GM10266 (cell line): ENCODE results near the gene NFATC1.

ENCODE experiments used
- DNase-seq: peaks from one replicate; pipeline ENCODE4 v3.0.0; 2012; ENCODE audit errors: extremely low spot score
- TF ChIP-seq, protein P1 (sequence below): IDR thresholded peaks from 2 replicates; pipeline ENCODE4 v1.5.1; 2012; ENCODE audit warnings: mild to moderate bottlenecking, low read depth; ENCODE audit not compliant: control insufficient read depth, insufficient read depth; ENCODE audit errors: missing control alignments

NFATC1 gene

GRCh38 chr18:79440316-79441110, 44.8 kb downstream of the NFATC1 start:
- DNase-seq, result no peak
- TF ChIP-seq, protein P1, sequence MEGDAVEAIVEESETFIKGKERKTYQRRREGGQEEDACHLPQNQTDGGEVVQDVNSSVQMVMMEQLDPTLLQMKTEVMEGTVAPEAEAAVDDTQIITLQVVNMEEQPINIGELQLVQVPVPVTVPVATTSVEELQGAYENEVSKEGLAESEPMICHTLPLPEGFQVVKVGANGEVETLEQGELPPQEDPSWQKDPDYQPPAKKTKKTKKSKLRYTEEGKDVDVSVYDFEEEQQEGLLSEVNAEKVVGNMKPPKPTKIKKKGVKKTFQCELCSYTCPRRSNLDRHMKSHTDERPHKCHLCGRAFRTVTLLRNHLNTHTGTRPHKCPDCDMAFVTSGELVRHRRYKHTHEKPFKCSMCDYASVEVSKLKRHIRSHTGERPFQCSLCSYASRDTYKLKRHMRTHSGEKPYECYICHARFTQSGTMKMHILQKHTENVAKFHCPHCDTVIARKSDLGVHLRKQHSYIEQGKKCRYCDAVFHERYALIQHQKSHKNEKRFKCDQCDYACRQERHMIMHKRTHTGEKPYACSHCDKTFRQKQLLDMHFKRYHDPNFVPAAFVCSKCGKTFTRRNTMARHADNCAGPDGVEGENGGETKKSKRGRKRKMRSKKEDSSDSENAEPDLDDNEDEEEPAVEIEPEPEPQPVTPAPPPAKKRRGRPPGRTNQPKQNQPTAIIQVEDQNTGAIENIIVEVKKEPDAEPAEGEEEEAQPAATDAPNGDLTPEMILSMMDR, result no peak

DNA sequence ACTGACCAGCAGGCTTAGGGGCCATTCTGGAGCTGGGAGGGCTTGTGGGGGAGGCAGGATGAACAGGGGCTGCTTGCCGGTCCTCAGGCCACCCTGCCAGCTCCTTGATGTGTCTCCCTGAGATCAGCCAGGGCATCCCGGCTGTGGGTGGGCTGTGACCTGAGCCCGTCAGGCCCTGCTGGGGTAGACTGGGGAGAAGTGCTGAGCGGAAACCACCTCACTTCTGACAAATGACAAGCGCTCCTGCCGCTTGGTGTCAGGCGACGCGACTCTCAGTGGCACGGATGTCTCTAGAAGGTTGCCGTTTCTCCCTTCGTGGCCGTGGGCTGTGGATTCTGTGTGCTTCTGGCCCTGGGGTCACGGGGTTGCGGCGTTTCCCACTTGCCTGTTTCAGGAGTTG, 45.7 kb downstream of the NFATC1 start:
- no peak for DNase-seq
- TF ChIP-seq, protein P1, result no peak

- no peak for DNase-seq
- TF ChIP-seq, protein P1, result no peak
Observed at GRCh38 chr18:79442508-79443221, 46.9 kb downstream of the NFATC1 start.

DNA sequence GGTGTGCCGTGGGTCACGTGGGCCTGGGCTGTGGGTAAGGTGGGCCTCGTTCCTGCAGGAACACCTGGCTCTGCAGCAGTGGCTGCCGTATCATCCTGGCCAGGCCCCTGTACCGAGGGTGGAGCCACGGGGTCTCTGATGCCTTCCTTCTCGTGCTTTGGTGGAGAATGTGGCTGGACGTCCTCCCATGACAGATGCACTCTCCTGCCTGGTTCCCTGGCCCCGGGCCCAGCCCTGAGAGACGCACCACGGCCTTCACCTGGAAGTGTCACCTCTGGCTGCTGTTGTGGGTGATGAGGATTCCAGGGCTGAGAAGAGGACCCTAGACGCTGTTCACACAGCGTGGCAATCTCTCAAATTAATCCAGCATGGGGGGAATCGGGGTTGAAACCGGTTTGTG, 49.5 kb downstream of the NFATC1 start:
- TF ChIP-seq, protein P1, result no peak
- no peak for DNase-seq

DNA sequence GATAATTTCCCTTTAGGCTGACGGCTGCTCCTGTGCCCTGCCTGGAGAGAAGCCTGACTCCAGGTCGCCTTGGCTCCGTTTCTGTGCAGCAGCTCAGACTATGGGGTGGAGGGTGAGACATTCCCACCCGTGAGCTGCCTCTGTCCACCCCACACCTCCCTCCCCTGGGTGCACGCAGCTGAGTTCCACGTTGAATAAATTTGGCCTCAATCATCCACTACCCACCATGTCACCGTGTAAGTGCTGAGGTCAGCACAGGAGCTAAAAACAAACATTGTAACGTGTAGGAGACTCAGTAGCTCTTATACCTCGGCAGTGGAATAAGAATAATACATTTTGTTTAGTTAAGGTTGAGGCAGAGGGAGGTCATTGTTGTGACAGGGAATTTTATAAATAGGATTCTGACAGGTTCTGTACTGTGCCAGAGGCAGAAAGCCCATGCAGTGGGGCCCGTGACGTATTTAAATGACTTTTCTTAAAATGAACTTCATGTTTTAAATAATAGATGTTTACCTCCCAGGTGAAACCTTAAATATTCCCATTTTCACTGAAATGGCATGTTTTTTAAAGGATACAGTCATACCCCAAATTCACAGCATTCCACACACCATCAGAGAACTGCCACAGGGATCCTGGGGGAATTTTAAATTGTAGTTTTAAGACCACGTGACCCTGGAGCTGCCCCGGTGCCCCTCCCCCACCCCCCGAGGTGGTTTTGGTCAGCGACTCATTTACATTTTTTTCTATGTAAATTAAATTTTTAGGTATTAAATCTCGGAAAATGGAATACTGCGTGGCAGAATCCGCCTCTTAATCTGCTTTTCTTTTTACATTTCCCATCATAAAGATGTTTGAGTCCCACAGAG, 50.2 kb downstream of the NFATC1 start:
- DNase-seq, result no peak
- TF ChIP-seq, protein P1, result no peak

DNA sequence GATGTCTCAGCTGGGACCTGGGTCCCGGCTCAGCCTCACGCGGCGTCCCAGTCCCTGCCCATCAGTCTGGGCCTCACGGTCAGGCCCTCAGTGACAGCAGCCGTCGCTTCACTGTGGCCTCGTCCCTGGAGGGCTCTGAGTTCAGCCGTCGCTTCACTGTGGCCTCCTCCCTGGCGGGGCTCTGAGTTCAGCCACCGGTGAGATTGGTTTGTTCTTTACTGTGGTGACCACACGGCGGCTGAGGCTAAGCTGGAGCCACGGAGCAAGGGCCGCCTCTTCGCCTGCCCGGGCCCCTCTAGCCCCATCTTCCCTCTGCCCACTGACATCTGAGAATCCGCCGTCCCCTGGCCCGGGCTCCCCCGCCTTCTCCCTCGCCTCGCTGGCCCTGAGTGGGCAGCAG, 51.2 kb downstream of the NFATC1 start:
- TF ChIP-seq, protein P1, result no peak
- no peak for DNase-seq
